Measurements from ENCODE around the gene SLC51A. TPM values are rescaled to one million over a fixed set of nuclear protein-coding genes. Genes with fewer than 3 reads are reported as not detected.

Gene SLC51A
- total and polyA plus RNA-seq, 9 of the 15 experiments (the other 6 are each of a cell fraction or from before 2014, with no cell fraction given) = 0.35 to 0.38 TPM; not detected in 7

- TF ChIP-seq PRDM10 (IDR thresholded peaks at IDR 0.05; ENCODE audit: partially characterized antibody) (no peak), U2AF2 (optimal IDR thresholded peaks at IDR 0.05; ENCODE audit: low read depth, low read length) (no peak), MTA3 (IDR thresholded peaks at IDR 0.05; ENCODE audit: borderline replicate concordance) (no peak), ZNF133 (CRISPR knock-in tag; IDR thresholded peaks at IDR 0.05) (no peak), HMGXB4 (CRISPR knock-in tag; IDR thresholded peaks at IDR 0.05) (no peak), ZNF740 (CRISPR knock-in tag; IDR thresholded peaks at IDR 0.05) (peak; percentile 18; the same call in 1 of the 2 replicates), ZNF740 (tag; IDR thresholded peaks at IDR 0.05) (no peak), MECOM (CRISPR knock-in tag; IDR thresholded peaks at IDR 0.05) (no peak), CEBPG (CRISPR knock-in tag; IDR thresholded peaks at IDR 0.05) (no peak), CEBPG (tag; conservative IDR thresholded peaks at IDR 0.05 in 1 of 2, IDR thresholded peaks at IDR 0.05 in 1 of 2) (no peak), MBD2 (IDR thresholded peaks at IDR 0.05; ENCODE audit: borderline replicate concordance, low read depth) (no peak), SMAD3 (CRISPR knock-in tag; conservative IDR thresholded peaks at IDR 0.05) (no peak), ZNF77 (CRISPR knock-in tag; IDR thresholded peaks at IDR 0.05) (no peak), PBX2 (CRISPR knock-in tag; IDR thresholded peaks at IDR 0.05; ENCODE audit: low read depth) (no peak), PBX2 (tag; conservative IDR thresholded peaks at IDR 0.05; ENCODE audit: low read depth) (no peak), POLR2A (conservative IDR thresholded peaks at IDR 0.05) (no peak), ARID2 (IDR thresholded peaks at IDR 0.05) (no peak), TCF15 (CRISPR knock-in tag; IDR thresholded peaks at IDR 0.05) (no peak)
Measured at GRCh38 chr3:196192524-196193051, 23.7 kb upstream of the SLC51A start (continued).

Data from K562 (cell line).